Transverse colon (tissue), 3 donors: Measurements from ENCODE around the gene ARHGAP21.
"Not testable (repeated sequence)": the region's sequence is repeated elsewhere in the genome, so short reads cannot be mapped to it uniquely, and the experiment has no call there.

Experiments used
- CTCF ChIP-seq, 5 experiments: fragments of 200-600 bp in 3 of 5; fragments of 450-650 bp in 2 of 5; sonication (generic) in 3 of 5; IDR thresholded peaks; 1 replicate in 2 of 5; 2 replicates in 3 of 5; pipeline ENCODE4 v1.5.1; 2016 to 2017; ENCODE audit warnings: antibody characterized with exemption in 5 of 5, inconsistent platforms in 3 of 5, mild to moderate bottlenecking in 2 of 5, moderate library complexity in 1 of 5
- EP300 ChIP-seq: sonication (generic); formaldehyde crosslinking; IDR thresholded peaks from one replicate; pipeline ENCODE4 v1.6.1; 2017; ENCODE audit warnings: antibody characterized with exemption, low read depth
- POLR2A ChIP-seq: fragments of 450-650 bp; IDR thresholded peaks from one replicate; pipeline ENCODE4 v1.6.1; 2016; ENCODE audit warnings: antibody characterized with exemption, mild to moderate bottlenecking, moderate library complexity

GRCh38 chr10:24619994-24620310, 103.7 kb downstream of the ARHGAP21 start:
- not testable (repeated sequence) for TF ChIP-seq CTCF (IDR thresholded peaks at IDR 0.05); POLR2A; EP300
